ENCODE data around the gene ZNF200. TPM values are rescaled to one million over a fixed set of nuclear protein-coding genes. Genes with fewer than 3 reads are reported as not detected.

Gene ZNF200
- total and polyA plus RNA-seq, 5 donors from 2014 or later: 12.8 to 24.5 (median 17.2) TPM

DNA sequence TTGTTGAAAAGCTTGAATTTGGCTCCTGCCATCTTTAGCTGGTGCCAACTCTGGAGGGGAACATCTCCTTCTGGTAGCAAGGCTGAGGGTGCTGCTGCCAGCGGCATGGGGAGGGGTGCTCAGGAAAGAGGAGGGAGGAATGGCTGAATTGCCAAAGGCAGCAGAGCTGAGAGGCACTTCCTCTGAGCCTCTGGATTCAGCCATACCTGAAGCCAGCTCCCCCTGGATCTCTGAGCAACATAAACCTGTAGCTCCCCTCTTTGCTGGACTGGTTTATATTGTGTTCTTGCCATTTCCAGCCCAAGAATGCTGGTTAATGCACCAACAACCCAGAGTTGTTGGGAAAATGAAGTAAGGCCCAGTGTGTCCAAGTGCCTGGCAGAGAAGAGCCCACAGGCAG is 14.1 kb upstream of the ZNF200 start:
- H3K4me3 Mint-ChIP-seq: no peak overlapping the region
- H3K27ac Mint-ChIP-seq: peak overlapping the region in 1 of 3 donors; percentile 5
- peaks cover 0 to 2% (median 0%) of the 10 kb centered on the region in 4 donors for H3K4me1 Mint-ChIP-seq
- peaks cover 22% of the 10 kb centered on the region for H3K27me3 Mint-ChIP-seq
- no peaks in the 10 kb centered on the region for H3K27me3 ChIP-seq (ENCODE audit: control insufficient read depth, insufficient read depth, low read length)
- no peak for ATAC-seq (ENCODE audit: low read depth in 2 of 2)
- H3K9me3 Mint-ChIP-seq: peaks cover 0 to 1% (median 0%) of the 10 kb centered on the region in 7 donors
- no peak overlapping the region for H3K4me3 ChIP-seq (ENCODE audit: low read depth, low read length)
- no peaks in the 10 kb centered on the region for H3K4me1 ChIP-seq (ENCODE audit: control insufficient read depth, insufficient read depth, low read length, poor library complexity, severe bottlenecking)
- no peaks in the 10 kb centered on the region for H3K36me3 Mint-ChIP-seq
- DNase-seq: no peak
- no peaks in the 10 kb centered on the region for H3K9me3 ChIP-seq (ENCODE audit: control insufficient read depth in 2 of 2, low read length in 2 of 2)
- no peak overlapping the region for H3K27ac ChIP-seq (ENCODE audit: insufficient read depth, low read length, poor library complexity, severe bottlenecking)
- no peaks in the 10 kb centered on the region for H3K36me3 ChIP-seq (ENCODE audit: control insufficient read depth, insufficient read depth, low read length)

- no peak overlapping the region for H3K4me3 Mint-ChIP-seq
- no peaks in the 10 kb centered on the region for H3K36me3 ChIP-seq (ENCODE audit: control insufficient read depth, insufficient read depth, low read length)
Observed at GRCh38 chr16:3248596-3248995, 13.6 kb upstream of the ZNF200 start.

GRCh38 chr16:3246876-3247275 is 11.9 kb upstream of the ZNF200 start:
- Mint-ChIP-seq H3K27me3 (peaks cover 33% of the 10 kb centered on the region), H3K4me1 (peaks cover 0 to 2% (median 0%) of the 10 kb centered on the region in 4 donors), H3K36me3 (no peaks in the 10 kb centered on the region), H3K4me3 (no peak overlapping the region), H3K27ac (no peak overlapping the region), H3K9me3 (peaks cover 0 to 1% (median 0%) of the 10 kb centered on the region in 7 donors)
- H3K9me3 ChIP-seq (ENCODE audit: control insufficient read depth in 2 of 2, low read length in 2 of 2): no peaks in the 10 kb centered on the region
- H3K4me3 ChIP-seq (ENCODE audit: low read depth, low read length): no peak overlapping the region
- no peaks in the 10 kb centered on the region for H3K36me3 ChIP-seq (ENCODE audit: control insufficient read depth, insufficient read depth, low read length)
- H3K27me3 ChIP-seq (ENCODE audit: control insufficient read depth, insufficient read depth, low read length): peaks cover 2% of the 10 kb centered on the region
- DNase-seq: no peak
- no peak overlapping the region for H3K27ac ChIP-seq (ENCODE audit: insufficient read depth, low read length, poor library complexity, severe bottlenecking)
- ATAC-seq (ENCODE audit: low read depth in 2 of 2): no peak
- H3K4me1 ChIP-seq (ENCODE audit: control insufficient read depth, insufficient read depth, low read length, poor library complexity, severe bottlenecking): no peaks in the 10 kb centered on the region

More at GRCh38 chr16:3248596-3248995, 13.6 kb upstream of the ZNF200 start:
- H3K36me3 Mint-ChIP-seq: no peaks in the 10 kb centered on the region
- ATAC-seq (ENCODE audit: low read depth in 2 of 2) (no peak), DNase-seq (no peak)
- H3K4me3 ChIP-seq (ENCODE audit: low read depth, low read length): no peak overlapping the region
- no peaks in the 10 kb centered on the region for H3K4me1 ChIP-seq (ENCODE audit: control insufficient read depth, insufficient read depth, low read length, poor library complexity, severe bottlenecking)
- peaks cover 0 to 2% (median 0%) of the 10 kb centered on the region in 4 donors for H3K4me1 Mint-ChIP-seq
- peaks cover 0 to 1% (median 0%) of the 10 kb centered on the region in 7 donors for H3K9me3 Mint-ChIP-seq
- peaks cover 22% of the 10 kb centered on the region for H3K27me3 Mint-ChIP-seq
- H3K27me3 ChIP-seq (ENCODE audit: control insufficient read depth, insufficient read depth, low read length): no peaks in the 10 kb centered on the region
- H3K27ac ChIP-seq (ENCODE audit: insufficient read depth, low read length, poor library complexity, severe bottlenecking): no peak overlapping the region
- H3K27ac Mint-ChIP-seq: no peak overlapping the region
- H3K9me3 ChIP-seq (ENCODE audit: control insufficient read depth in 2 of 2, low read length in 2 of 2): no peaks in the 10 kb centered on the region

DNA sequence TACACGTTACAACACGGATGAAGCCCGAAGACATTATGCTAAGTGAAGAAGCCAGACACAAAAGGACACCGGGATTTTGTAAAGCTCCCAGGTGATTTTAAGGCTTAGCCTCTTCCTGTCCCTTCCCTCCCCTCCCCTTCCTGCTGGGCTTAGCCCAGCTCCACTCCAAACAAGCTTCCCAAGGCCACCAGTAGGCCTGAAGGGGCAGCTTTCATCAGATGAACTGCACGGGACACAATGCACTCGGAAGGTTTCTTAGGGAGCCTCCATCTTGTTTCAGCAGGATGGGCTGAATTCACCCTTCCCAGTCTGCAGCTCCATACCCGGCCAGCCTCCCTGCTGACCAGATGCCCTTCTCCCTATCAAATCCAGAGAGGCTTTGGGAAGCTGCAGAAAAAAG is 11.0 kb upstream of the ZNF200 start:
- Mint-ChIP-seq H3K36me3 (no peaks in the 10 kb centered on the region), H3K4me1 (peaks cover 0 to 2% (median 0%) of the 10 kb centered on the region in 4 donors), H3K4me3 (no peak overlapping the region), H3K9me3 (peaks cover 0 to 2% (median 0%) of the 10 kb centered on the region in 7 donors), H3K27me3 (peaks cover 32% of the 10 kb centered on the region), H3K27ac (no peak overlapping the region)
- Histone ChIP-seq H3K27me3 (ENCODE audit: control insufficient read depth, insufficient read depth, low read length) (peaks cover 2% of the 10 kb centered on the region), H3K4me1 (ENCODE audit: control insufficient read depth, insufficient read depth, low read length, poor library complexity, severe bottlenecking) (no peaks in the 10 kb centered on the region), H3K36me3 (ENCODE audit: control insufficient read depth, insufficient read depth, low read length) (no peaks in the 10 kb centered on the region), H3K9me3 (ENCODE audit: control insufficient read depth in 2 of 2, low read length in 2 of 2) (no peaks in the 10 kb centered on the region), H3K4me3 (ENCODE audit: low read depth, low read length) (no peak overlapping the region), H3K27ac (ENCODE audit: insufficient read depth, low read length, poor library complexity, severe bottlenecking) (no peak overlapping the region)
- ATAC-seq (ENCODE audit: low read depth in 2 of 2) (no peak), DNase-seq (no peak)

DNA sequence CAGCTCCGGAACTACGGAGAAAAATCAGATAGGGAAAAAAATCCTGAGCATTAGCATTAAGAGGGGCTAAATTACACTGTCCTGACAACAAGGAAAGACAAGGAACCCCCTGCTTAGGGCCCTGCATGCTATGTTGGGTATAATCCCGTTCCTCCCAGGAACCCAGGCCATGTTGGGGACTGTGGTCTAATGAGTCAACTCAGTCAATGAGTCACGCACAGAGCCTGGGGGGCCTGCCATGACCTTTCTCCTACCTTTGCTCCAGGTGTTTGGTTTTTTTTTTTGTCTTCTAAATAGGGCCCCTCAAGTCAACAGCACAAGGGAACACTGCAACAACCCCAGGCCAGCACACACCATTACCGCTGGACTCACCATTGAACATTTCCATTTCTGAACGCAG is 8.9 kb upstream of the ZNF200 start:
- no peak overlapping the region for H3K4me3 ChIP-seq (ENCODE audit: low read depth, low read length)
- Mint-ChIP-seq H3K9me3 (peaks cover 0 to 2% (median 0%) of the 10 kb centered on the region in 7 donors), H3K27me3 (peaks cover 33% of the 10 kb centered on the region), H3K27ac (no peak overlapping the region), H3K4me1 (peaks cover 0 to 2% (median 0%) of the 10 kb centered on the region in 4 donors), H3K4me3 (no peak overlapping the region), H3K36me3 (no peaks in the 10 kb centered on the region)
- ATAC-seq (ENCODE audit: low read depth in 2 of 2) (no peak), DNase-seq (no peak)
- H3K4me1 ChIP-seq (ENCODE audit: control insufficient read depth, insufficient read depth, low read length, poor library complexity, severe bottlenecking): no peaks in the 10 kb centered on the region
- H3K27me3 ChIP-seq (ENCODE audit: control insufficient read depth, insufficient read depth, low read length): peaks cover 2% of the 10 kb centered on the region
- H3K9me3 ChIP-seq (ENCODE audit: control insufficient read depth in 2 of 2, low read length in 2 of 2): no peaks in the 10 kb centered on the region
- H3K36me3 ChIP-seq (ENCODE audit: control insufficient read depth, insufficient read depth, low read length): no peaks in the 10 kb centered on the region
- no peak overlapping the region for H3K27ac ChIP-seq (ENCODE audit: insufficient read depth, low read length, poor library complexity, severe bottlenecking)

- Histone ChIP-seq H3K9me3 (ENCODE audit: control insufficient read depth in 2 of 2, low read length in 2 of 2) (no peaks in the 10 kb centered on the region), H3K36me3 (ENCODE audit: control insufficient read depth, insufficient read depth, low read length) (no peaks in the 10 kb centered on the region), H3K27ac (ENCODE audit: insufficient read depth, low read length, poor library complexity, severe bottlenecking) (no peak overlapping the region), H3K4me1 (ENCODE audit: control insufficient read depth, insufficient read depth, low read length, poor library complexity, severe bottlenecking) (no peaks in the 10 kb centered on the region), H3K4me3 (ENCODE audit: low read depth, low read length) (no peak overlapping the region), H3K27me3 (ENCODE audit: control insufficient read depth, insufficient read depth, low read length) (peaks cover 2% of the 10 kb centered on the region)
- no peaks in the 10 kb centered on the region for H3K36me3 Mint-ChIP-seq
- no peak overlapping the region for H3K27ac Mint-ChIP-seq
- peaks cover 0 to 2% (median 0%) of the 10 kb centered on the region in 4 donors for H3K4me1 Mint-ChIP-seq
- H3K27me3 Mint-ChIP-seq: peaks cover 30% of the 10 kb centered on the region
- ATAC-seq (ENCODE audit: low read depth in 2 of 2) (no peak), DNase-seq (no peak)
- peaks cover 0 to 2% (median 0%) of the 10 kb centered on the region in 7 donors for H3K9me3 Mint-ChIP-seq
- H3K4me3 Mint-ChIP-seq: no peak overlapping the region
Observed at GRCh38 chr16:3242709-3243108, 7.8 kb upstream of the ZNF200 start.

DNA sequence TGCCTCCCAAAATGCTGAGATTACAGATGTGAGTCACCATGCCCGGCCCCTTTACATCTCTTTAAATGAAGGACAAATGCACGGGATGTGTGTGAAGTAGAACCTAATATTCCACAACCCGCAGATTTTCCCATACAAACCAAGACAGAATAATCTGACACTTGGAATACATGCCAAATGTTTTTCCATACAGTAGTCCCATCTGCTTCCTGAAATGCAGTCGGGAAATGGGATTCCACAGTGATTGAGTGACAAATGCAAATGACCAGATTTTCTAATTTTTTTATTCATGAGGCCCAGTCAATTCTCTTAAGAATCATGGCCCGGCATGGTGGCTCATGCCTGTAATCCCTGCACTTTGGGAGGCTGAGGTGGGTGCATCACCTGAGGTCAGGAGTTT is 6.8 kb upstream of the ZNF200 start:
- H3K27ac Mint-ChIP-seq: peak overlapping the region in 1 of 3 donors; percentile 69

More for the DNA sequence above, 6.8 kb upstream of the ZNF200 start:
- peaks cover 2% of the 10 kb centered on the region for H3K27me3 ChIP-seq (ENCODE audit: control insufficient read depth, insufficient read depth, low read length)
- no peaks in the 10 kb centered on the region for H3K4me1 ChIP-seq (ENCODE audit: control insufficient read depth, insufficient read depth, low read length, poor library complexity, severe bottlenecking)
- Mint-ChIP-seq H3K27me3 (peaks cover 35% of the 10 kb centered on the region), H3K4me1 (peaks cover 0 to 2% (median 0%) of the 10 kb centered on the region in 4 donors), H3K4me3 (no peak overlapping the region), H3K9me3 (peaks cover 0 to 2% (median 0%) of the 10 kb centered on the region in 7 donors), H3K36me3 (no peaks in the 10 kb centered on the region)
- no peaks in the 10 kb centered on the region for H3K36me3 ChIP-seq (ENCODE audit: control insufficient read depth, insufficient read depth, low read length)
- no peak overlapping the region for H3K27ac ChIP-seq (ENCODE audit: insufficient read depth, low read length, poor library complexity, severe bottlenecking)
- H3K4me3 ChIP-seq (ENCODE audit: low read depth, low read length): no peak overlapping the region
- no peak for DNase-seq
- no peak for ATAC-seq (ENCODE audit: low read depth in 2 of 2)
- H3K9me3 ChIP-seq (ENCODE audit: control insufficient read depth in 2 of 2, low read length in 2 of 2): no peaks in the 10 kb centered on the region

All from CD4-positive, CD25-positive, alpha-beta regulatory T cell (primary cell).